ENCODE measurements around the gene SHROOM3.

GRCh38 chr4:76620723-76621468, 185.9 kb downstream of the SHROOM3 start:
- no peak for TF ChIP-seq E2F1 (CRISPR knock-in tag; IDR thresholded peaks at IDR 0.05)
- TF ChIP-seq MXI1 (IDR thresholded peaks at IDR 0.05; ENCODE audit: borderline replicate concordance, low read depth, low read length) = no peak
- no peak for TF ChIP-seq EP300 (IDR thresholded peaks at IDR 0.05; ENCODE audit: low read depth in 2 of 2, low read length in 2 of 2)
- no peak for TF ChIP-seq EP300 (CRISPR knock-in tag; IDR thresholded peaks at IDR 0.05; ENCODE audit: borderline replicate concordance)
- no peak for TF ChIP-seq YY1 (IDR thresholded peaks at IDR 0.05; ENCODE audit: insufficient read depth, insufficient replicate concordance, low read depth, low read length)
- no peak for TF ChIP-seq ZNF652 (CRISPR knock-in tag; IDR thresholded peaks at IDR 0.05; ENCODE audit: borderline replicate concordance, low read depth)
- TF ChIP-seq ZNF24 (IDR thresholded peaks at IDR 0.05) = no peak
- TF ChIP-seq JUND (CRISPR knock-in tag; IDR thresholded peaks at IDR 0.05) = no peak
- TF ChIP-seq TAF1 (CRISPR knock-in tag; IDR thresholded peaks at IDR 0.05) = no peak
- TF ChIP-seq KDM1A (CRISPR knock-in tag; IDR thresholded peaks at IDR 0.05) = no peak
- no peak for TF ChIP-seq FOXA1 (IDR thresholded peaks at IDR 0.05)
- no peak for TF ChIP-seq FOXA1 (CRISPR knock-in tag; IDR thresholded peaks at IDR 0.05)
- no peak for TF ChIP-seq NCOR1 (IDR thresholded peaks at IDR 0.05; ENCODE audit: borderline replicate concordance, low read length)
- no peak for TF ChIP-seq GATA4 (IDR thresholded peaks at IDR 0.05; ENCODE audit: borderline replicate concordance, low read depth)

Measured in HepG2 (cell line).